NCI-H2107 treated with DMSO at 0.1 percent for 48 hours (cell line): ENCODE data around the gene EIF2B2.
"Not testable (repeated sequence)": the region's sequence is repeated elsewhere in the genome, so short reads cannot be mapped to it uniquely, and the experiment has no call there.

ENCODE experiments used
- DNase-seq: peaks from one replicate; lab custom pipeline; 2025; ENCODE audit not compliant: unreplicated experiment; lab: John Stamatoyannopoulos, UW

Gene EIF2B2

DNA sequence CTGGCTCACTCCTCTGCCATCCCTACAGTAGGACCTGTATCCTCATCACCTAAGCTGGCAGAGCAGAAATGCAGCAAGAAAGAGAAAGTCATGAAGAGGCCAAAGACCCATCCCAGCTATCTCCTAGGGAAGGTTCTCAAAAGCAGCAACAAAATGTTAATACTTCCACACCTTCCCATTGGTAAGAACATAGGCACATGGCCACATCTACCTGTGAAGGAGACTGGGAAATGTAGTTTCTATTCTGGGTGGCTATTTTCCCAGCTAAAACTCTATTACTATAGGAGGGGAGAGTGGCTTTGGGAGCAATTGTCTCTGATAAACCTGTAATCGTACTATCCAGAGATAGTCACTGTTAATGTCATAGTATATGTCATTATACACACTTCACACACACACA lies 13.7 kb upstream of the EIF2B2 start:
- DNase-seq, result no peak

DNA sequence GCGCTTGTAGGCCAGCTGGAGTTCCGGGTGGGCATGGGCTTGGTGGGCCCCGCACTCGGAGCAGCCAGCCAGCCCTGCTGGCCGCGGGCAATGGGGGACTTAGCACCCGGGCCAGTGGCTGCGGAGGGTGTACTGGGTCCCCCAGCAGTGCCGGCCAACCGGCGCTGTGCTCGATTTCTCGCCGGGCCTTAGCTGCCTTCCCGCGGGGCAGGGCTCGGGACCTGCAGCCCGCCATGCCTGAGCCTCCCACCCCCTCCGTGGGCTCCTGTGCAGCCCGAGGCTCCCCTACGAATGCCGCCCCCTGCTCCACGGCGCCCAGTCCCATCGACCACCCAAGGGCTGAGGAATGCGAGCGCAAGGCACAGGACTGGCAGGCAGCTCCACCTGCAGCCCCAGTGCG lies 8.5 kb upstream of the EIF2B2 start:
- DNase-seq, result not testable (repeated sequence)

DNA sequence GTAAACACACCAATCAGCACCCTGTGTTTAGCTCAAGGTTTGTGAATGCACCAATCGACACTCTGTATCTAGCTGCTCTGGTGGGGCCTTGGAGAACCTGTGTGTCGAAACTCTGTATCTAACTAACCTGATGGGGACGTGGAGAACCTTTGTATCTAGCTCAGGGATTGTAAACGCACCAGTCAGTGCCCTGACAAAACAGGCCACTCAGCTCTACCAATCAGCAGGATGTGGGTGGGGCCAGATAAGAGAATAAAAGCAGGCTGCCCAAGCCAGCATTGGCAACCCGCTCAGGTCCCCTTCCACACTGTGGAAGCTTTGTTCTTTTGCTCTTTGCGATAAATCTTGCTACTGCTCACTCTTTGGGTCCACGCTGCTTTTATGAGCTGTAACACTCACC lies 6.9 kb upstream of the EIF2B2 start:
- not testable (repeated sequence) for DNase-seq

DNA sequence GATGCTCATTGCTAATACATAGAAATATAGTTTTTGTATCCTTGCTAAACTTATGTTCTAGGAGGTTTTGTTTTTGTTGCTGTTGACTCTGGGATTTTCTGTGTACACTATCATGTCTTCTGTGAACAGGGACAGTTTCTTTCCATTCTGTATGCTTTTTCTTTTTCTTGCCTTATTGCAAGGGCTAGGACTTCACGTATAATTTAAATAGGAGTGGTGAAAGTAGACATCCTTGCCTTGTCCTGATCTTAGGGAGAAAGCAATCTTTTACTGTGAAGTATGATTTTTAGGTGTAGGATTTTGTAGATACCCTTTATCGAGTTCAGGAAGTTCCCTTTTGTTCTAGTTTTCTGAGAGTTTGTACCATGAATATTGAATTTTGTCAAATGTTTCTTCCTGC lies 1.5 kb upstream of the EIF2B2 start:
- DNase-seq, result no peak

DNA sequence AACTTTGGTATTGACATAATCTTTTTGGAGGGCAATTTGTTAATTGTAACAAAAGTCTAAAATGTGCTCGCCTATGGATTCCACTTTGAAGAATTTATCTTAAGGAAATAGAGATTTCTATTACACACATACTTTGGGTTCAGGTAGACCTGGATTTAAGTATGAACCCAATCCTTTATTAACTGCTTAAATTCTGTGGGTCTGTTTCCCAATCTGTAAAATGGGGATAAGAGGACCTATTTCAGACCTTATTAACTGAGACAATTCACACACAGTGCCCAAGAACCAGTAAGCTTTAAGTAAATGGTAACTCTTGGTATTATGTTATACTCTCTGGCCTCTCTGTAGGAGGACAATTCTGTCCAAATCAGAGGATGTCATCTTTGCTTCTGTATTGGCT lies 822 bp upstream of the EIF2B2 start:
- no peak for DNase-seq

DNA sequence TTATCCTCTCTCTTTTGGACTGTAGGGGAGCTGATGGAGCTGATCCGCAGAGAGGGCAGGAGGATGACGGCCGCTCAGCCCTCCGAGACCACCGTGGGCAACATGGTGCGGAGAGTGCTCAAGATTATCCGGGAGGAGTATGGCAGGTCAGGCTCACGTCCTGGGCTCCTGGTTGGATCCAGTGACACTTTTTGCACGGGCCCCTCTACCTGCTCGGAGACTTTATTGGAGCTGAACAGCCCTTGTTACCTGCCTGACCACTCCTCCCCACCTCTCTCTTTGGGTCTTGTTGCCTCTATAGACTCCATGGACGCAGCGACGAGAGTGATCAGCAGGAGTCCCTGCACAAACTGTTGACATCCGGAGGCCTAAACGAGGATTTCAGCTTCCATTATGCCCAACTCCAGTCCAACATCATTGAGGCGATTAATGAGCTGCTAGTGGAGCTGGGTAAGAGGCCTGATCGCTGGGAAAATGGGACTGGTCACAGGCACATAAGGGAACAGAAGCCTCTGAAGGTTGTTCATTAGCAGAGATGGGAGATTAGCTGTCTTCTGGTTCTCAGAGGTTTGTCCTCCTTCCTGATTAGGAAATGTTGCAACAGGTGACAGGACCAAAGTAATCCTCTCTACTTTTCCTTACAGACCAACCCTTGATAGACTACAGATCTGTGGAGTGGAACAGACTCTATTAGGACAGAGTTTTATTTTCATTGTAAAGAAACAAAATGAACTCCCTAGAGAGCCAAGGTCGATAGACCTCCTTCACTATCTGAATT lies 718 bp downstream of the EIF2B2 start:
- no peak for DNase-seq

DNA sequence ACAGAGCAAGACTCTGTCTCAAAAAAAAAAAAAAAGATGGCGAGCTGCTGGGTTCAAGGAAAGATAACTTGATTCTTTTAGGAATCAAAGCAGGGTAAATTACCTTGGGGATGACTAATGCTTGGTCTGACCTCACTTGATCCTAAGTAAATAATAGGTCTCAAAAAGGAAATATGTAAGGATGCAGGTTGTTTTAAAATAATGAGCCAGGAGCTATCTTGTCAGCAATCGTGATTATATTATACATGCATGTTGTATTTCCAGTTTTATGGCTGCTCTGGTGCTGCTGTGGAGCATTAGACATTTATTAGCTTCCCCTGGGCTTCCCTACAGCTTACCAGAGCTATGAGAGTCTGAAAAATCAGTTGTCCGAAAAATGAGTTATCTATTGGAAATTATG lies 2.6 kb downstream of the EIF2B2 start:
- no peak for DNase-seq

DNA sequence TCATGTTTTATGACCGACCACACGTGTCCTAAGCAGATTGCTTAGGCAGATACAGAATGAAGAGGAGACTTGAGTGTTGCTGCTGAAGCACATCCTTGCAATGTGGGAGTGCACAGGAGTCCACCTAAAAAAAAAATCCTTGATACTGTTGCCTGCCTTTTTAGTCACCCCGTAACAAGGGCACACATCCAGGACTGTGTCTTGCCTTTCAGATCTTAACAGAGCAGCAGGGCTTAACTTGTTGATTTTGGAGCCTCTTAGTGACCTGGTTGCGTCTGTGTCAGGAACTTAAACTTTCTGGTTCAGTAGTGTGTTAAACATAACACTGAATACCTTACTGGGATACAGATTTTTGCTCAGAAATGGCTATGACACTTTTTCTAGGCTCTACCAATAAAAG lies 6.5 kb downstream of the EIF2B2 start:
- DNase-seq, result no peak

DNA sequence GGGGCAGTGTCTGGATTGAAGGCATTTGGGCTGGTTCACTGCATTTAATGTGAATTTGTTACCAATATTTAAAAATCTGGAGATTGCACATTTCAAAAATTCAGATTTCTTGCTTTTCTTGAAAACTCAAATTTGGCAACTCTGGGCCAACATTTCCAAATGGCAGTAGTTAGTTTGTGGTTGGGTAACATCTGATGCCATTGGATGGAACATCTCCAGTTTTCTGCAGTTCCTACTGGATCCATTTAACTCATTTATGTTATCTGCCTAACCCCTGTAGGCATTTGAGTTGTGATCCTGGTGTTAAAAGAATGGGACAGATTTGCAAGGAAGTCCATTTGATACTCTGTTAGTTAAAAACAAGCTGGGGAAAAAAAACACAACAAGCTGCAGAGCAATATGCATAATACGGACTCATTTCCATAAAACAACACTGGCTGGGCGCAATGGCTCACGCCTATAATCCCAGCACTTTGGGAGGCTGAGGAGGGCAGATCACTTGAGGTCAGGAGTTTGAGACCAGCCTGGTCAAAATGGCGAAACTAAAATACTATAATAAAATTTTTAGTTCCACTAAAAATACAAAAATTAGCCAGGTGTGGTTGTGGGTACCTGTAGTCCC lies 7.9 kb downstream of the EIF2B2 start:
- DNase-seq, result no peak

DNA sequence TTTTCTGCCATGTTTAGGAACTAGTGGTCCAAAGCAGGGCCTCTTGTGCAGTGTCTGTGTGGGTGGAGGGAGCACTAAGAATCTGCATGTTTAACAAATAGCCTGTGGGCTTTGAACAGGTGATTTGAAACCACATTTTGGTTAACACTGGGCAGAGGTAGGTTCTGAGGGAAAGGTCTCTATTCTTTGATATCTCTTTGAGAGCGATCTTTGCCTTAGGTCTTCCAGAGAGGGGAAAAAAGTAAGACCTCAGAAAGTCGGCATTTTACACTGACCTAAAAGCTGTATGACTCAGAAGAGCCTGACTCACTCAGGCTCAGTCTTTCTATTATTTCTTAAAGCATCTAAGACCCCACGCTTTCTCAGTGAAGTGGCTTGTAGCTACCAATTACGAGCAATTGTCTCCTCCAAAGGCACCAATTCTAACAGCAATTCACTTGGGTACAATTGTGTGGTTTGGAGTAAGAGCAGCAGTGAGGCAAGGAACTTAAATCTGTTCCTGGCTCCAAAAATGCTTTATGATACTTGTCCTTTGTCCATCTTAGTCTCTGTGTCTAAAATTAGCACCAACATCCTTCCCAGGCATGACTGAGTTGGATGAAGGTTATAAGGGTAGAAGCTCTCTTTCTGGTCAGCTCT lies 8.8 kb downstream of the EIF2B2 start:
- peak; percentile 49 for DNase-seq

DNA sequence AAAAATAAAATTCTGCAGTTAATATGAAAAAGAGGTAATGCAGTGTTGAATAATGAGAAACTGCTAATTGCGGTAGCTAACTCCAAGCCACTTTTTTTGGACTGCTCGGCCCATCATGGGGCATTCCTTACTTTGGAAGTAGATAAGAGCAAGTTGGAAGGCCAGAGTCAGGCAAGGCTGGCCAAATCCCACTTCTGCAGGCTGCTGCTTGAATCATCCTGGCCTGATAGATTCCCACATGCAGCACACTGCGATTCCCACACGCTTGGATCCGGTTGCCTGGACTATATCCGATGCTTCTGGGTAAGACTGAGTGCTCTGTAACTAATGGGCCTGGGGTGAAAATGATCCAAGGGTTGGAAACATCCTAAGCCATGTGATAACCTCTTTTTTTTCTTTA lies 10.6 kb downstream of the EIF2B2 start:
- DNase-seq, result no peak

DNA sequence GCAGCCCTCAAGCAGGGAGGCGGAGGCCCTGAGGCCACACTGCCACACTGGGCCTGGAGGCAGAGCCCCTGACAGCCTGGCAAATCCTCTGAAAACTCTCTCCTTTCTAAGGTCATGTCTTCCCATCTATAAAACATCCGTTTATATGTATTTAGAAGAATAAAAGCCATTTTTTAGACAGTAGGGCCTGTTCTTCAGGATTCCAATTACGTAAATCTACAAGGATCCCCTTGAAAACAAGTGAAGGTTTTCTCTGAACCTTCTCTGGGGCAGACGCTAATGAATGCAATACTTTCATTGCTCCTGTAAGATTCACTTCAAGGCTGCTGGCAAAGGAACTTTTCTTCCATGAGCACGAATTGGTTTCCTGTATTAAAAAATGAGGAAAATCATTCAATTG lies 12.8 kb downstream of the EIF2B2 start:
- DNase-seq, result no peak

DNA sequence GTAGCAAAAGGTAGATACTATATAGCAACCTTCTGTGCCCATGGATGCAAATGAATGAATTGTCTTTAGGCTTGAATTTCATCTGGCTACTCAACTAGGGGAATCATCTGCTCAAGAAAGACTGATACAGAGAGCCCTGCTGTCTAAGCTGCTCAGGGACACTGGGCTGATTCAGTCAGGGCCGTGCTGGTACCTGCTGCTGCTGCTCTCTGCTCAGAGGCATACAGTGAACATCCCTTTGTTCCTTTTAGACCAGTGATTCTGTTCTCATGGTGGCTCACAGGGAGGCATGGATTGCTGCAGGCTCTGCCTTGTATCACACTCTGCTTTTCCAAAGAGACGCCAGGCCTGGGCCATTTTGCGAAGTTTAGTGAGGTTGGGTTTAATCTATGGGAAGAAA lies 14.1 kb downstream of the EIF2B2 start:
- DNase-seq, result no peak

DNA sequence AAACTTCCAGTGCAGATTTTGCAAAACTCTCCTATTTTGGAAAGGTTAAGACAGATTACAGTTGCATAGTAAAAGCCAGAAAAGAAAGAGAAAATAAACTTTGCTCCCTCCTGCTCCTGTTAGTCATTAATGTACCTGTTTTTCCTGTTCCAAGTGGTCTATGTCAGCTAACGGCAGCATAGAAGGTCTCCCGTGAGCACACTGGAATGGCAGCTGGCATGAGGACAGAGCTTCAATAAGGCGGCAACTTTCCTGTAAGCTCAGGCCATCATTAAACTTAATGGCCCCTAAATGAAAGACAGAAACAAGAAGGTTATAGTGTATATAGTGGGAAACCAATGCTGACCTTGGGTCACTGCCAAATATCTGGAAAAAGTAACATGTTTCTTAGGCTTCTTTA lies 16.0 kb downstream of the EIF2B2 start:
- no peak for DNase-seq

DNA sequence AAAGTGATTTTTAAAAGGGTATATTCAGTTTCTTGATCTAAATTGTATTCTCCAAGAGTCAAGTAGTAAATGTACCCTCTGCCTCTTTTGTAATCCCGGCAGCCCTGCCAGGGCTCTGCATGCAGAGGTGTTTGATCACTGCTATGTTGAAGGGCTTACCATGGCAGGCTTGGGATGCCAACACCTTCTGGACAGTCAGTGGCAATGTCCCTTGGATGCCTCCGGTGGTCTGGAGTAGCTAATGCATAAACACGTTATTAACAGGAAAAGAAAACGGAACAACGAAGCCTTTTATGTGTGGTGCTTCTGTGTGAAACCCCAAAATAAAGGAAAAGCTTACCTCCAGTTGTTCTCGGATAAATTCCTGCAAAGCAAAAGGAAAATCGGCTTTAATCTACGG lies 19.9 kb downstream of the EIF2B2 start:
- DNase-seq, result no peak

DNA sequence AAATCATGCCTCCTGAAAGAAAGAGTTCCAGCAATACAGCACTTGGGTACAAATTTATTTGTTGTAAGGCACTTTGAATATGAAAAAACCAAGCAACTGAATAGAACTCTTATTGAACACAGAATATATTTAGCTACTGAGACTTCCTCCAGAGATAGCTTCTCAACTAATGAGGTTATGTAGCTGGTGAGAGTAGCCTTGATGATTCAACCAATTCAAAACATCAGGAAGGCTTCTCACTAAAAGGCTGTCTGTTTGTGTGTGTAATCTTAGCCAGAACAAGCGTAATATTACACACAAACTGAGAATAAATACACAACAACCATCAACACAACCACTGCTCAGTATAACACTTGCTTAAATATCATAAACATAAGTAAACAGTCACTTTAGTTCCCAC lies 20.4 kb downstream of the EIF2B2 start:
- DNase-seq, result no peak

DNA sequence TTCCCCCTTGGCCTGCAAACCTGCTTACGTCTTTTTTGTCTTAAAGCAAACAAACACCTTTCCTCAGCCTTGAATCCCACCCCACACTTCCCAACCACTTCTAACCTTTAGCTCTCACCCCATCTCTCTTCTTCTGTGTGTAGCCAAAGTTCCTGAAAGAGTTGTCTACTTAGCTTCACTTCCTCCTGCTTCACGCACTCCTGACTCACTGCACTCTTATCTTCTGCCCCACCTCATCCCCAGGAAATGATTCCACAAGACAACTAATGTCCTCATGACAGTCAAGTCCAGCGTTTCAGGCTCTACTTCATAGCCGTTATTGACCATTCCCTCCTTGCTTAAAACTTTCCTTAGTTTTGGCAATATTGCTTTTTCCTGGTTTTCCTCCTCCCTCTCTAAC lies 22.4 kb downstream of the EIF2B2 start:
- no peak for DNase-seq

DNA sequence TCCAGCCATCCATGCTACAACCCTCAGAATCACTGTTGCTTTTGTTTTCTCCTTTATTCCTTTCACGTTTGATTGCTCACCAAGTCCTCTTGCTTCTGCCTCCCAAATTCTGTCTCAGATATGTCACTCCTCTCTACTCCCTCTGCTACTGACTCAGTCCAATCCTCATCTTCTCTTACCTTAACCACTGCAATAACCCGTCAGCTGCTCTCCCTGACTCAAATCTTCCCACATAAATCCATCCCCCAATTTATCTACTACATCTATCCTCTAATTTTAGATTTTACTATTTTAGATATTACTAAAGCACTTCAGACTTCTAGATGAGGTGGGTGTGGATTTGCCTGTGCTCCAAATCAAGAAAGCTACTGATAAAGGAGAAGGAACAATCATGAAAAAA lies 23.2 kb downstream of the EIF2B2 start:
- no peak for DNase-seq

DNA sequence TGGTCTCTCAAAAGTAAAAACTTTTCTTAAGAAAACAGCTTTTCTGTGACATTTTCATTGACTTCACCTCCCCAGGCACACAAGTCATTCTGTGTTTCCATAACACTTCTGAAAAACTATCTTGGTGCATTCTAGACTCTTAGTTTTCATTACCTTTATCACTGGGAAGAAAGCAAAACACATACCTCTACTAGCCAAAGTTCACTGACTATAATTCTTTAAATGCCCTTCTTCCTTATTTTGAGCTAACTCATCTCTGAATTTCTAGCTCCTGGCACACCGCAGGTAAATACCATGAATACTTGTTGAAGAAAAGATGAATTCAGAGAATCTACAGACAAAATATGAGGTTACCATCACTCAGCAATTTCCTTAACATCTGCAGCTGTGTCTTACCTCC lies 27.4 kb downstream of the EIF2B2 start:
- DNase-seq, result no peak

DNA sequence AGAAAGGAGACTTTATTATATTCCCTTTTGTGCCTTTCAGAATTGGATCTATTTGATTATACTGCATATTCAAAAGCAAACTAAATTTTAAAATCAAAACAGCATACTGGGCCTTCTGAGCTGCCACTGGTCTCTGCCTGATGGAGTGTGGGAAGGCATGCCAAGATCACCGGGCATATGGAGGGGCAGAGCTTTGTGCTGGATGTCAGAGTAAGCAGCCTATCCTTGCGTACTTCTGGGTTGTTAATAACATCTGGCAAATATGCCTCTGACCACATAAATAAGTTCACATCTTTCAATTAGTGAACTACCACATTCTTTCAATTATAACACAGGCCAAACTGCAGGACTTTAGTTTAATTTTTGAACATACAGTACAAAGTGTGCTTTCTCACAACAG lies 30.2 kb downstream of the EIF2B2 start:
- no peak for DNase-seq

DNA sequence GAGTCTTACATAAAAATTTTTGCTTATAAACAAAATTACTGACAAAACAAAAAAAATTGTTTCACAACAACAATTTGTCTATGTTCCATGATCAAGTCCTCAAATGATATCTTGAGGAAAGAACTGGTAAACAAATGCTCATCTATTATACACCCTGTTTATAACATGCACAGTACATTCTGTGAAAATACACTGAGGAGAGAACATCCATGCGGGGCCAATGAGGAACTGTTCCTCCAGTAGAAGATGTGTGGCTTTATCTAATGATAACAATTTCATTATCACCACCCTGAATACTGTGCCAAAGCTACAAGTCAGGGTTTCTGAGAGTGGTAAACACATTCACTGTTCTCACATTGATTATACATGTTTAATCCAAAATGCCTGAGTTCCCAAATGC lies 37.8 kb downstream of the EIF2B2 start:
- no peak for DNase-seq

DNA sequence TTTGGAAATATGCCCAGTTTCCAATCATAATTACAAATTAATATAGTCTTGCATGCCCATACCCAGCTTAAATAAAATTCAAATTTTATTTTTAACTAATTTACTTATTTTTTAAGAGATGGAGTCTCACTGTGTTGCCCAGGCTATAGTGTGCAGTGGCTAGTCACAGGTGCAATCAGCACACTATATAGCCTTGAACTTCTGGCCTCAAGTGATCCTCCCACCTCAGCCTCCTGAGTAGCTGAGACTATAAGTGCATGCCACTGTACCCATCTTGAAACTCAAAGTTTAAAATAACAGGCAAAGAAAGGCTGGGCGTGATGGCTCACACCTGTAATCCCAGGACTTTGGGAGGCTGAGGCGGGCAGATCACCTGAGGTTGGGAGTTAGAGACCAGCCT lies 38.2 kb downstream of the EIF2B2 start:
- no peak for DNase-seq

DNA sequence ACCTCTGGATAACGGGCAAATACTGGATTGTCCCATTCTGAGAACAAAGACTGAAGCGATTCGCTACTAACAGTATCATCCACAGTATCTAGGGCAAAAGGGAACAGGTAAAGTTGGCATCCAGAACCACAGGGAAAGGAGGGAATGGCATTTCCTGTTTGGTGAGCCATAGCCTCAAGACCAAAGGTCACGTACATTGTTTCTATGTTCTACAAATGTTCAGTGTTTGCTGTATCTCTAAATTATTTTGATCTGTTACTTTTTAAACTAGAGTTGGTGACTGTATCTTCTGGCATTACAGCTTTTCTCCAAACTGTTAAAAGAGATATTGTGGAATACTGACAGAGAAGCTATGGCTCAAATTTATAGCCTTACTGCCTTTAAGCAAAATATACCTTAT lies 38.9 kb downstream of the EIF2B2 start:
- DNase-seq, result no peak
